Right lobe of liver (tissue), 4 donors: ENCODE results near the gene TGFBR3L.

Experiments
- CTCF ChIP-seq, 4 donors: fragments of 200-600 bp in 3 of 4; fragments of 450-650 bp in 1 of 4; IDR thresholded peaks; one replicate each; pipeline versions ENCODE4 v1.5.1 to v1.8.0; 2016 to 2022; ENCODE audit warnings: antibody characterized with exemption in 4 of 4, mild to moderate bottlenecking in 2 of 4
- POLR2A ChIP-seq: fragments of 450-650 bp; IDR thresholded peaks from one replicate; pipeline ENCODE4 v1.6.1; 2017; ENCODE audit warnings: antibody characterized with exemption, mild to moderate bottlenecking
- donor health status: DM: no; HTN: no; CAD: no.
- donor health status: DM: no; HTN: no; CAD: no.
- donor health status: DM: no; HTN: yes; CAD: no.

DNA sequence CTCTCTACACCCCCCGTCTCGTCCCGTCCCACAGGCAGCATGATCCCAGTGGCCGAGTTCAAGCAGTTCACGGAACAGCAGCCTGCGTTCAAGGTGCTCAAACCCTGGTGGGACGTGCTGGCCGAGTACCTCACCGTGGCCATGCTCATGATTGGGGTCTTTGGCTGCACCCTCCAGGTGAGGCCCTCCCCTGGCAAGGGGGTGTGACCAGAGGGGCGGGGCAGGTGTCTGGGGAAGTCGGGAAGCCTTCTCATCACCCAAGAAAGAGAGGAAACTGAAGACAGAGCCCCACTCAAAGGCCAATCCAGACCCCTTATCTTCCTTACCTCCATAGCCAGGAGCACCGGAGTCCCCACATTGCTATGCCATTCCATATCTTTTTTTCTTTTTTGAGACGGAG is 19.1 kb upstream of the TGFBR3L start:
- TF ChIP-seq CTCF (IDR thresholded peaks at IDR 0.05): no peak
- TF ChIP-seq POLR2A: no peak
